Kidney (tissue), 14 donors: ENCODE results near the gene KREMEN2. TPM values are rescaled to one million over a fixed set of nuclear protein-coding genes. Genes with fewer than 3 reads are reported as not detected.

ENCODE experiments used
- DNase-seq, 5 donors: peaks; one replicate each; pipeline ENCODE4 v3.0.0-alpha.2; 2013 to 2020
- FAIRE-seq: peaks from 2 replicates; lab custom pipeline; 2012; peaks lifted over from hg19 to GRCh38; lab: Jason Lieb, UNC
- H3K27ac ChIP-seq, 2 donors: one replicate each; pipeline ENCODE4 v1.7.0; 2013; ENCODE audit warnings: low read depth in 2 of 2, low read length in 2 of 2, inconsistent platforms in 1 of 2
- H3K27me3 ChIP-seq: one replicate; pipeline ENCODE4 v1.7.1; 2013; ENCODE audit warnings: low read length, inconsistent platforms; ENCODE audit not compliant: control insufficient read depth, insufficient read depth
- H3K36me3 ChIP-seq, 3 donors: one replicate each; pipeline versions ENCODE4 v1.7.0 to v1.7.1; 2013; ENCODE audit warnings: low read length in 3 of 3, control low read depth in 1 of 3, inconsistent platforms in 1 of 3; ENCODE audit not compliant: insufficient read depth in 3 of 3, control insufficient read depth in 2 of 3
- H3K4me1 ChIP-seq, 3 donors: one replicate each; pipeline versions ENCODE4 v1.7.0 to v1.7.1; 2013; ENCODE audit warnings: low read length in 3 of 3, inconsistent platforms in 1 of 3, low read depth in 1 of 3; ENCODE audit not compliant: control insufficient read depth in 2 of 3, insufficient read depth in 2 of 3
- H3K4me3 ChIP-seq, 3 donors: one replicate each; pipeline versions ENCODE4 v1.7.0 to v1.8.1; 2013; ENCODE audit warnings: low read length in 3 of 3, control low read depth in 1 of 3, inconsistent platforms in 1 of 3
- H3K9ac ChIP-seq, 3 donors: one replicate each; pipeline versions ENCODE4 v1.7.0 to v1.7.1; 2013; ENCODE audit warnings: low read length in 3 of 3, control low read depth in 1 of 3, inconsistent platforms in 1 of 3
- H3K9me3 ChIP-seq, 3 donors: one replicate each; pipeline versions ENCODE4 v1.7.0 to v1.7.1; 2013; ENCODE audit warnings: low read length in 3 of 3, control low read depth in 1 of 3, inconsistent platforms in 1 of 3; ENCODE audit not compliant: control insufficient read depth in 2 of 3, insufficient read depth in 1 of 3
- CTCF ChIP-seq: IDR thresholded peaks from 3 replicates; pipeline ENCODE4 v1.5.1; 2012; ENCODE audit warnings: mild to moderate bottlenecking, moderate library complexity, borderline replicate concordance; ENCODE audit not compliant: insufficient read depth; ENCODE audit errors: extremely low read depth
- intact Hi-C: fragments of 100-400 bp; cut with DNase I; formaldehyde crosslinking; loops from one replicate; pipeline ENCODE4 v1.11.1; 2022
- polyA plus RNA-seq: library from polyadenylated mRNA; stranded (reverse); fragments of 350-450 nt; fragmentation: Illumina TruSeq; extraction: RNeasy Lipid Tissue Mini Kit (QIAGEN cat#74804); gene quantifications from one replicate; pipeline ENCODE4 v1.2.3, GENCODE V29; 2014; ENCODE audit warnings: low read depth, low replicate concordance; ENCODE audit not compliant: insufficient read depth
- total RNA-seq: library from RNA; stranded (reverse); fragmentation: NEBNext Ultra II Directional; extraction: Animal tissue kit (Norgen Biotek cat#: 25700); gene quantifications from one replicate; pipeline ENCODE4 v1.2.1, GENCODE V29; 2021
- donor health status: control.
- donor health status: control.
- donor health status: control.
- donor health status: control.
- donor health status: control.
- donor health status: DM: yes; HTN: yes; CAD: no.
- donor health status: Normal renal cell carcinoma (clear cell type).

KREMEN2 gene
- total and polyA plus RNA-seq, 2 donors from 2014 or later: not detected

GRCh38 chr16:2967211-2967631 is 3.1 kb downstream of the KREMEN2 start:
- no peak overlapping the region for H3K9ac ChIP-seq
- peaks cover 0 to 19% (median 0%) of the 10 kb centered on the region in 3 donors for H3K4me1 ChIP-seq
- no peak for FAIRE-seq
- no peak overlapping the region for H3K27ac ChIP-seq
- H3K9me3 ChIP-seq: no peaks in the 10 kb centered on the region
- no peaks in the 10 kb centered on the region for H3K36me3 ChIP-seq
- H3K27me3 ChIP-seq: peaks cover 15% of the 10 kb centered on the region
- no peak overlapping the region for H3K4me3 ChIP-seq
- intact Hi-C loops: no loop called here
- peak in 2 of 5 donors; percentile 56 to 71 for DNase-seq
- TF ChIP-seq CTCF: no peak

- Histone ChIP-seq H3K27ac (no peak overlapping the region), H3K4me1 (peaks cover 0 to 19% (median 0%) of the 10 kb centered on the region in 3 donors), H3K9ac (no peak overlapping the region), H3K36me3 (no peaks in the 10 kb centered on the region), H3K27me3 (peaks cover 15% of the 10 kb centered on the region), H3K4me3 (no peak overlapping the region), H3K9me3 (no peaks in the 10 kb centered on the region)
- FAIRE-seq: no peak
- intact Hi-C loops: no loop called here
- peak in 2 of 5 donors; percentile 65 to 78 for DNase-seq
- TF ChIP-seq CTCF: no peak
Measured at GRCh38 chr16:2967721-2968161, 3.7 kb downstream of the KREMEN2 start.

GRCh38 chr16:2968368-2968737 is 4.3 kb downstream of the KREMEN2 start:
- FAIRE-seq: no peak
- no peaks in the 10 kb centered on the region for H3K9me3 ChIP-seq
- H3K36me3 ChIP-seq: no peaks in the 10 kb centered on the region
- no peak for TF ChIP-seq CTCF
- H3K9ac ChIP-seq: no peak overlapping the region
- no peak for DNase-seq
- no peak overlapping the region for H3K27ac ChIP-seq
- H3K4me1 ChIP-seq: peaks cover 0 to 19% (median 0%) of the 10 kb centered on the region in 3 donors
- intact Hi-C loops: no loop called here
- peak overlapping the region in 1 of 3 donors; percentile 68 for H3K4me3 ChIP-seq
- H3K27me3 ChIP-seq: peaks cover 15% of the 10 kb centered on the region
